ENCODE results near the gene C22orf31. TPM values are rescaled to one million over a fixed set of nuclear protein-coding genes. Genes with fewer than 3 reads are reported as not detected.

The C22orf31 gene
- total RNA-seq, 1 experiment from 2014 or later = not detected

DNA sequence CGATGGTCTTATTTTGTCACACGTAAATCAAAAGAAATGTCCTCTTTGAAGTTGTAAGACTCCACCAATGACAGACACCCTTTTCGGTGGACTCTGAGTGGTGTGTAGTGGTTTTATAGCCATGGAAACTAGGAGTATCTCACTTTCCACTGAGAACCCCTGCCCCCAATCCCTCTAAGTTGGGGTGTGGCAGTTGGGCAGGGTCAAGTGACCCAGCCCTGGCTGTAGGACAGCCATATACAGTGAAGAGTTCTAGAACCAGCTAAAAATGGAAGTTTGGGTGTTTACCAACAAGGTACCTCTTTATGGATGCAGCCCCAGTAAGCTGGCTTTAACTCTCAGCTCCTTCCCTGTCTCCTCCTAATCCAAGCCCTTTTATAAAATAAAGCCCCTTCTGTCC is 5.2 kb downstream of the C22orf31 start (continued):
- TF ChIP-seq, protein P1, sequence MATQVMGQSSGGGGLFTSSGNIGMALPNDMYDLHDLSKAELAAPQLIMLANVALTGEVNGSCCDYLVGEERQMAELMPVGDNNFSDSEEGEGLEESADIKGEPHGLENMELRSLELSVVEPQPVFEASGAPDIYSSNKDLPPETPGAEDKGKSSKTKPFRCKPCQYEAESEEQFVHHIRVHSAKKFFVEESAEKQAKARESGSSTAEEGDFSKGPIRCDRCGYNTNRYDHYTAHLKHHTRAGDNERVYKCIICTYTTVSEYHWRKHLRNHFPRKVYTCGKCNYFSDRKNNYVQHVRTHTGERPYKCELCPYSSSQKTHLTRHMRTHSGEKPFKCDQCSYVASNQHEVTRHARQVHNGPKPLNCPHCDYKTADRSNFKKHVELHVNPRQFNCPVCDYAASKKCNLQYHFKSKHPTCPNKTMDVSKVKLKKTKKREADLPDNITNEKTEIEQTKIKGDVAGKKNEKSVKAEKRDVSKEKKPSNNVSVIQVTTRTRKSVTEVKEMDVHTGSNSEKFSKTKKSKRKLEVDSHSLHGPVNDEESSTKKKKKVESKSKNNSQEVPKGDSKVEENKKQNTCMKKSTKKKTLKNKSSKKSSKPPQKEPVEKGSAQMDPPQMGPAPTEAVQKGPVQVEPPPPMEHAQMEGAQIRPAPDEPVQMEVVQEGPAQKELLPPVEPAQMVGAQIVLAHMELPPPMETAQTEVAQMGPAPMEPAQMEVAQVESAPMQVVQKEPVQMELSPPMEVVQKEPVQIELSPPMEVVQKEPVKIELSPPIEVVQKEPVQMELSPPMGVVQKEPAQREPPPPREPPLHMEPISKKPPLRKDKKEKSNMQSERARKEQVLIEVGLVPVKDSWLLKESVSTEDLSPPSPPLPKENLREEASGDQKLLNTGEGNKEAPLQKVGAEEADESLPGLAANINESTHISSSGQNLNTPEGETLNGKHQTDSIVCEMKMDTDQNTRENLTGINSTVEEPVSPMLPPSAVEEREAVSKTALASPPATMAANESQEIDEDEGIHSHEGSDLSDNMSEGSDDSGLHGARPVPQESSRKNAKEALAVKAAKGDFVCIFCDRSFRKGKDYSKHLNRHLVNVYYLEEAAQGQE (IDR thresholded peaks at IDR 0.05; ENCODE audit: low read depth) = no peak
- no peak for TF ChIP-seq RAD21 (IDR thresholded peaks at IDR 0.05; ENCODE audit: low read depth)
- no peak for TF ChIP-seq ELF1 (IDR thresholded peaks at IDR 0.05; ENCODE audit: borderline replicate concordance, low read depth)
- no peak for TF ChIP-seq POLR2AphosphoS5 (IDR thresholded peaks at IDR 0.05; ENCODE audit: low read depth, low read length)
- no peak for TF ChIP-seq SIN3A (IDR thresholded peaks at IDR 0.05; ENCODE audit: low read depth)
- no peak for TF ChIP-seq YY1 (IDR thresholded peaks at IDR 0.05; ENCODE audit: extremely low read depth, insufficient replicate concordance, low read depth, low read length)
- TF ChIP-seq TCF7L2 (IDR thresholded peaks at IDR 0.05; ENCODE audit: borderline replicate concordance, extremely low read depth, insufficient read depth, insufficient read length) = no peak
- TF ChIP-seq JUND (IDR thresholded peaks at IDR 0.05) = no peak
- TF ChIP-seq, protein P2, sequence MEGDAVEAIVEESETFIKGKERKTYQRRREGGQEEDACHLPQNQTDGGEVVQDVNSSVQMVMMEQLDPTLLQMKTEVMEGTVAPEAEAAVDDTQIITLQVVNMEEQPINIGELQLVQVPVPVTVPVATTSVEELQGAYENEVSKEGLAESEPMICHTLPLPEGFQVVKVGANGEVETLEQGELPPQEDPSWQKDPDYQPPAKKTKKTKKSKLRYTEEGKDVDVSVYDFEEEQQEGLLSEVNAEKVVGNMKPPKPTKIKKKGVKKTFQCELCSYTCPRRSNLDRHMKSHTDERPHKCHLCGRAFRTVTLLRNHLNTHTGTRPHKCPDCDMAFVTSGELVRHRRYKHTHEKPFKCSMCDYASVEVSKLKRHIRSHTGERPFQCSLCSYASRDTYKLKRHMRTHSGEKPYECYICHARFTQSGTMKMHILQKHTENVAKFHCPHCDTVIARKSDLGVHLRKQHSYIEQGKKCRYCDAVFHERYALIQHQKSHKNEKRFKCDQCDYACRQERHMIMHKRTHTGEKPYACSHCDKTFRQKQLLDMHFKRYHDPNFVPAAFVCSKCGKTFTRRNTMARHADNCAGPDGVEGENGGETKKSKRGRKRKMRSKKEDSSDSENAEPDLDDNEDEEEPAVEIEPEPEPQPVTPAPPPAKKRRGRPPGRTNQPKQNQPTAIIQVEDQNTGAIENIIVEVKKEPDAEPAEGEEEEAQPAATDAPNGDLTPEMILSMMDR (IDR thresholded peaks at IDR 0.05 in 2 of 3, conservative IDR thresholded peaks at IDR 0.05 in 1 of 3; ENCODE audit: borderline replicate concordance in 1 of 3, insufficient read depth in 1 of 3, low read depth in 2 of 3, low read length in 2 of 3) = no peak

Measured in HCT116 (cell line).